Right lobe of liver (tissue), 4 donors: ENCODE measurements around the gene RAB1A.

Experiments used
- CTCF ChIP-seq, 4 donors: fragments of 200-600 bp in 3 of 4; fragments of 450-650 bp in 1 of 4; IDR thresholded peaks; one replicate each; pipeline versions ENCODE4 v1.5.1 to v1.8.0; 2016 to 2022; ENCODE audit warnings: antibody characterized with exemption in 4 of 4, mild to moderate bottlenecking in 2 of 4
- POLR2A ChIP-seq: fragments of 450-650 bp; IDR thresholded peaks from one replicate; pipeline ENCODE4 v1.6.1; 2017; ENCODE audit warnings: antibody characterized with exemption, mild to moderate bottlenecking
- donor health status: DM: no; HTN: no; CAD: no.
- donor health status: DM: no; HTN: no; CAD: no.
- donor health status: DM: no; HTN: yes; CAD: no.

- TF ChIP-seq CTCF (IDR thresholded peaks at IDR 0.05), result no peak
- TF ChIP-seq POLR2A, result no peak
These were observed 92.7 kb downstream of the RAB1A start for GRCh38 chr2:65037178-65037577.
